Measurements from ENCODE around the gene PLXNB2. TPM values are rescaled to one million over a fixed set of nuclear protein-coding genes. Genes with fewer than 3 reads are reported as not detected.
A peak's percentile ranks its signal among the peaks of the same experiment; 100 is the strongest.

PLXNB2 gene
- total RNA-seq, 1 donor from 2014 or later, result 180 TPM

- H3K4me1 ChIP-seq, result peaks cover 62% of the 10 kb centered on the region
- H3K27ac ChIP-seq, result peak overlapping the region; percentile 30
- no peaks in the 10 kb centered on the region for H3K27me3 ChIP-seq
- no peaks in the 10 kb centered on the region for H3K9me3 ChIP-seq
- H3K36me3 ChIP-seq, result peaks cover 3 to 10% of the 10 kb centered on the region in 2 donors
- no peak for DNase-seq (ENCODE audit: extremely low spot score in 2 of 2)
- H3K4me3 ChIP-seq, result peak overlapping the region; percentile 49 to 57
- TF ChIP-seq CTCF (IDR thresholded peaks at IDR 0.05) (no peak), POLR2A (IDR thresholded peaks at IDR 0.05) (no peak), POLR2AphosphoS5 (IDR thresholded peaks at IDR 0.05; ENCODE audit: insufficient read depth in 1 of 2, low read depth in 1 of 2) (no peak)
- intact Hi-C loops (cut with DNase I), result loop anchor here (5.0 kb wide), 1 partner anchor 56 kb away; the partner anchor contains the start of gene DENND6B
Measured at GRCh38 chr22:50270666-50271394, 36.6 kb downstream of the PLXNB2 start.

GRCh38 chr22:50269970-50270665, 37.3 kb downstream of the PLXNB2 start, which contains the start of gene MAPK11:
MAPK11 (minus strand) TSS chr22:50270380; CDS start chr22:50270292, 88 bp downstream.
- no peaks in the 10 kb centered on the region for H3K27me3 ChIP-seq
- no peak for TF ChIP-seq POLR2A (IDR thresholded peaks at IDR 0.05)
- peak in 1 of 2 donors; percentile 49 for TF ChIP-seq POLR2AphosphoS5 (IDR thresholded peaks at IDR 0.05; ENCODE audit: insufficient read depth in 1 of 2, low read depth in 1 of 2)
- no peak for TF ChIP-seq CTCF (IDR thresholded peaks at IDR 0.05)
- H3K27ac ChIP-seq, result peak within 1 kb of the TSS; percentile 56
- no peaks in the 10 kb centered on the region for H3K9me3 ChIP-seq
- intact Hi-C loops (cut with DNase I), result loop anchor here (5.0 to 10.0 kb wide), 2 partner anchors 57 to 255 kb away; partner anchors contain the start of genes DENND6B and SCO2
- H3K4me3 ChIP-seq, result peak within 1 kb of the TSS; percentile 49 to 57
- H3K36me3 ChIP-seq, result peaks cover 3% of the 10 kb centered on the region in 2 donors
- DNase-seq (ENCODE audit: extremely low spot score in 2 of 2), result no peak
- H3K4me1 ChIP-seq, result peaks cover 62% of the 10 kb centered on the region

GRCh38 chr22:50269573-50269969, 37.9 kb downstream of the PLXNB2 start:
- peaks cover 62% of the 10 kb centered on the region for H3K4me1 ChIP-seq
- H3K4me3 ChIP-seq, result peak overlapping the region; percentile 49 to 57
- DNase-seq (ENCODE audit: extremely low spot score in 2 of 2), result no peak
- no peaks in the 10 kb centered on the region for H3K27me3 ChIP-seq
- TF ChIP-seq POLR2AphosphoS5 (IDR thresholded peaks at IDR 0.05; ENCODE audit: insufficient read depth in 1 of 2, low read depth in 1 of 2) (no peak), CTCF (IDR thresholded peaks at IDR 0.05) (no peak), POLR2A (IDR thresholded peaks at IDR 0.05) (no peak)
- H3K9me3 ChIP-seq, result no peaks in the 10 kb centered on the region
- peak overlapping the region; percentile 56 for H3K27ac ChIP-seq
- intact Hi-C loops (cut with DNase I), result loop anchor here (10.0 kb wide), 1 partner anchor 255 kb away; the partner anchor contains the start of gene SCO2
- no peaks in the 10 kb centered on the region for H3K36me3 ChIP-seq

- no peak for DNase-seq (ENCODE audit: extremely low spot score in 2 of 2)
- intact Hi-C loops (cut with DNase I), result loop anchor here (10.0 kb wide), 1 partner anchor 256 kb away; the partner anchor contains the start of gene SCO2
- Histone ChIP-seq H3K27me3 (no peaks in the 10 kb centered on the region), H3K9me3 (no peaks in the 10 kb centered on the region), H3K27ac (peak overlapping the region; percentile 56), H3K4me3 (peak overlapping the region in 1 of 2 donors; percentile 49), H3K36me3 (no peaks in the 10 kb centered on the region), H3K4me1 (peaks cover 57% of the 10 kb centered on the region)
- no peak for TF ChIP-seq POLR2A (IDR thresholded peaks at IDR 0.05)
- TF ChIP-seq CTCF (IDR thresholded peaks at IDR 0.05), result no peak
- no peak for TF ChIP-seq POLR2AphosphoS5 (IDR thresholded peaks at IDR 0.05; ENCODE audit: insufficient read depth in 1 of 2, low read depth in 1 of 2)
Measured at GRCh38 chr22:50268655-50269113, 38.8 kb downstream of the PLXNB2 start.

All from vagina (tissue), 2 donors.